HepG2 (cell line): ENCODE results near the gene TAOK3. TPM values are rescaled to one million over a fixed set of nuclear protein-coding genes. Genes with fewer than 3 reads are reported as not detected.
A peak's percentile ranks its signal among the peaks of the same experiment; 100 is the strongest.

Experiments used
- ATF2 ChIP-seq: sonication (generic); formaldehyde crosslinking; IDR thresholded peaks from 2 replicates; pipeline ENCODE4 v1.4.0; 2020; ENCODE audit warnings: missing genetic modification reagents
- CENPT ChIP-seq: sonication (generic); formaldehyde crosslinking; IDR thresholded peaks from 2 replicates; pipeline ENCODE4 v1.8.0; 2022; ENCODE audit warnings: low read depth, mild to moderate bottlenecking, moderate library complexity, missing genetic modification reagents
- DRAP1 ChIP-seq: IDR thresholded peaks from 2 replicates; pipeline ENCODE4 v1.6.1; 2016; ENCODE audit warnings: missing genetic modification reagents, missing compliant biosample characterization
- GMEB1 ChIP-seq: sonication (generic); formaldehyde crosslinking; IDR thresholded peaks from 2 replicates; pipeline ENCODE4 v1.5.1; 2020; ENCODE audit warnings: missing genetic modification reagents, mild to moderate bottlenecking, borderline replicate concordance
- GTF3A ChIP-seq: sonication (generic); formaldehyde crosslinking; conservative IDR thresholded peaks from 2 replicates; pipeline ENCODE4 v1.4.0; 2020; ENCODE audit warnings: mild to moderate bottlenecking, missing genetic modification reagents
- HCFC1 ChIP-seq: fragments of 150-350 bp; IDR thresholded peaks from 2 replicates; pipeline ENCODE4 v1.6.1; 2014; ENCODE audit warnings: low read depth, low read length
- KLF15 ChIP-seq: sonication (generic); formaldehyde crosslinking; IDR thresholded peaks from 2 replicates; pipeline ENCODE4 v1.8.1; 2023; ENCODE audit warnings: borderline replicate concordance, mild to moderate bottlenecking, inconsistent platforms, missing genetic modification reagents, mixed read lengths
- MLX ChIP-seq: IDR thresholded peaks from 2 replicates; pipeline ENCODE4 v1.6.1; 2016
- RORA ChIP-seq: sonication (generic); formaldehyde crosslinking; IDR thresholded peaks from 2 replicates; pipeline ENCODE4 v1.5.0; 2020; ENCODE audit warnings: mild to moderate bottlenecking, missing genetic modification reagents, moderate library complexity
- TERF1 ChIP-seq: sonication (generic); formaldehyde crosslinking; IDR thresholded peaks from 2 replicates; pipeline ENCODE4 v1.8.0; 2022; ENCODE audit warnings: mild to moderate bottlenecking, missing genetic modification reagents, moderate library complexity
- ZBTB26 ChIP-seq: IDR thresholded peaks from 2 replicates; pipeline ENCODE4 v1.6.1; 2016; ENCODE audit warnings: missing compliant biosample characterization, missing genetic modification reagents, borderline replicate concordance
- ZBTB7B ChIP-seq: sonication (generic); formaldehyde crosslinking; IDR thresholded peaks from 2 replicates; pipeline ENCODE4 v1.4.0; 2020; ENCODE audit warnings: missing genetic modification reagents
- ZFP91 ChIP-seq: sonication (generic); formaldehyde crosslinking; IDR thresholded peaks from 2 replicates; pipeline ENCODE4 v1.9.0; 2022; ENCODE audit warnings: missing genetic modification reagents, mild to moderate bottlenecking, borderline replicate concordance
- ZNF256 ChIP-seq: sonication (generic); formaldehyde crosslinking; conservative IDR thresholded peaks from 2 replicates; pipeline ENCODE4 v1.4.0; 2020; ENCODE audit warnings: missing genetic modification reagents
- ZNF441 ChIP-seq: sonication (generic); formaldehyde crosslinking; IDR thresholded peaks from 2 replicates; pipeline ENCODE4 v1.7.0; 2021; ENCODE audit warnings: missing genetic modification reagents, borderline replicate concordance
- ZNF501 ChIP-seq: sonication (generic); formaldehyde crosslinking; IDR thresholded peaks from 2 replicates; pipeline ENCODE4 v1.5.1; 2020; ENCODE audit warnings: mild to moderate bottlenecking, moderate library complexity, missing genetic modification reagents
- ZNF552 ChIP-seq: sonication (generic); formaldehyde crosslinking; IDR thresholded peaks from 2 replicates; pipeline ENCODE4 v1.9.0; 2022; ENCODE audit warnings: missing genetic modification reagents, mild to moderate bottlenecking, borderline replicate concordance
- ZNF709 ChIP-seq: sonication (generic); formaldehyde crosslinking; IDR thresholded peaks from 2 replicates; pipeline ENCODE4 v1.5.0; 2020; ENCODE audit warnings: mild to moderate bottlenecking, missing genetic modification reagents
- ZNF775 ChIP-seq: sonication (generic); formaldehyde crosslinking; IDR thresholded peaks from 2 replicates; pipeline ENCODE4 v1.4.0; 2020; ENCODE audit warnings: missing genetic modification reagents, mild to moderate bottlenecking, moderate library complexity, borderline replicate concordance
- ZNF777 ChIP-seq: sonication (generic); formaldehyde crosslinking; IDR thresholded peaks from 2 replicates; pipeline ENCODE4 v1.4.0; 2020; ENCODE audit warnings: missing genetic modification reagents
- polyA plus RNA-seq, 8 experiments: library from polyadenylated mRNA; depleted of rRNA in 3 of 8; stranded (reverse) in 7 of 8; unstranded in 1 of 8; fragments of >200 nt; fragmentation: Illumina TruSeq in 4 of 8; extraction: Trizol in 4 of 8; gene quantifications; 2 replicates each; pipeline versions ENCODE4 v1.2.1 to v1.2.3, GENCODE V29; 2011 to 2016; ENCODE audit warnings: low read depth in 4 of 8, missing spikeins in 1 of 8, mixed read lengths in 1 of 8; ENCODE audit not compliant: insufficient read depth in 1 of 8
- total RNA-seq, 5 experiments: library from RNA; depleted of rRNA; stranded (reverse); fragments of >200 nt; fragmentation: Illumina TruSeq; extraction: Trizol; gene quantifications; 2 replicates each; pipeline ENCODE4 v1.2.3, GENCODE V29; 2016; ENCODE audit warnings: low read depth in 1 of 5

Gene TAOK3
- total and polyA plus RNA-seq, 2 of the 13 experiments (the other 11 are each of a cell fraction or from before 2014, with no cell fraction given), result 10.4 to 12.3 TPM

- peak; percentile 86; the same call in 1 of the 2 replicates for TF ChIP-seq ZNF441
- peak; percentile 94 for TF ChIP-seq DRAP1 (CRISPR knock-in tag)
- peak; percentile 82; the same call in 1 of the 2 replicates for TF ChIP-seq ZNF709 (CRISPR knock-in tag)
- 0 out of 2 replicates have a peak, but pooled peaks have one; percentile 9 for TF ChIP-seq MLX (CRISPR knock-in tag)
- peak; percentile 100 for TF ChIP-seq KLF15 (CRISPR knock-in tag)
- TF ChIP-seq ZBTB26 (CRISPR knock-in tag), result peak; percentile 87
- TF ChIP-seq ZNF501 (CRISPR knock-in tag), result peak; percentile 81
- TF ChIP-seq ZNF552 (CRISPR knock-in tag), result peak; percentile 91
- TF ChIP-seq ZNF775 (CRISPR knock-in tag), result peak; percentile 52; the same call in 1 of the 2 replicates
- TF ChIP-seq ZNF256 (CRISPR knock-in tag), result peak; percentile 84
- TF ChIP-seq ZBTB7B, result peak; percentile 59; the same call in 1 of the 2 replicates
- TF ChIP-seq RORA (CRISPR knock-in tag), result no peak
- TF ChIP-seq GMEB1 (CRISPR knock-in tag), result peak; percentile 77
- TF ChIP-seq GTF3A (CRISPR knock-in tag), result no peak
- TF ChIP-seq ATF2 (CRISPR knock-in tag), result no peak
- TF ChIP-seq HCFC1, result no peak
- TF ChIP-seq ZFP91, result peak; percentile 82; the same call in 1 of the 2 replicates
- TF ChIP-seq TERF1 (CRISPR knock-in tag), result no peak
- TF ChIP-seq ZNF777 (CRISPR knock-in tag), result peak; percentile 47; the same call in 1 of the 2 replicates
- TF ChIP-seq CENPT, result no peak
These were observed 236.7 kb downstream of the TAOK3 start, which contains the start of gene PEBP1 (continued) for GRCh38 chr12:118135788-118136558.
